Globus pallidus (tissue), 1 donor: ENCODE results near the gene PPP1R12B.
"Not testable (repeated sequence)": the region's sequence is repeated elsewhere in the genome, so short reads cannot be mapped to it uniquely, and the experiment has no call there.

Experiments
- DNase-seq: peaks from one replicate; pipeline ENCODE4 v3.0.0-alpha.2; 2015; ENCODE audit warnings: low spot score

The PPP1R12B gene

DNA sequence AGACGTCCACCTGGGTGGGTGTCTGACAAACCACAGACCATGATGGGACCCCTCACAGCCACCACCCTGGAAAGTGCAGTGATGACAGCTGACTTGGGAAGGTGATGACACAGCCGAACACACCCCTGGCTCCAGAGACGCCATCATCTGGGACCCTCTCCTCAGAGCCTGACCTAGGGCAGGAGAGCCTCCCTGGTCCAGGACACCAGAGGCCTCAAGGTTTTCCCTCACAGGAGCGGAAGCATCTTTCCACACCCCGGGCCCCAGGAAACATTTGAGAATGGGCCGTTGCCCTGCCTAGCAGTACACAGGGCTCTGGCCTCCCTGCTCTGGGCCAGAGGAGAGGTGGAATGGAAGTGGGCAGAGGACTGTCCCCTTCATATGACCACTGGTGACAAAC is 282.0 kb downstream of the PPP1R12B start:
- no peak for DNase-seq

DNA sequence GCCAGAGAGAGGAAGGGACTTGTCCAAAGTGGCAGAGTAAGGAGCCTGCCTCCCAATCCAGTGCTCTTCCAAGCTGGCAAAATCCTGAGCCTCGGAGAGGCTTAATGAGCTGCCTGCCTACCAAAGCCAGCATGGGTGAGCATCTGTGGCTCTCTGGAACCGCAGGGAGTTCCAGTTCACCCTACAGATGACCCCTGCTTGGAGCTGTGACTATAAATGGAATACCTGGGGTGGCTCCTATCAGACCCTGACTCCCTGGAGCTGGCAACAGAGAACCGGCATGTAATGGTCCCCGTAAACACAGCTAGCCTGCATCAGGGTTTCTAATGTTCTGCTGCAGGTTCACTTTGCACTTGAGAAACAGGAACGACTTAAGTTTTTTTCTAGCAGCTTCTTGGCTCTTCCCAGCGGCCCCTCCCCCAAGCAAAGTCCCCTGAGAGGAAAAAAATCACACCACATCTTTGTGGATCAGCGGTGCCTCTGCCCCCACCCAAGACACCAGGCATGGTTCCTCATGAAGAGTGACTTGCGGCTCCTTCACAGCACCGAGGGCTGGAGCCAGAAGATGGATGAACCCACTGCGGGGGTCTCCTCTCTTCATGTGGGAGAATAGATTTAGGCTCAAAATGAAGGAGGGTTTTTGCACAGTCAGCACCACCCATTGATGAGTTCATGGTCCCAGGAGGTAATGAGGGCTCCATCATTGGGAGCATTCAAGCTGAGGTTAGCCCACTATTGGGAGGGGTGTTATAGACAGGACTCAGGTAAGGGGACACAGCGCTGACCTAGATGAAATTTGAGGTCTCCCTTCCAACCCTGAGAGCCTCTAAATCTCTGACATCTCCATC is 282.8 kb downstream of the PPP1R12B start:
- DNase-seq: no peak

DNA sequence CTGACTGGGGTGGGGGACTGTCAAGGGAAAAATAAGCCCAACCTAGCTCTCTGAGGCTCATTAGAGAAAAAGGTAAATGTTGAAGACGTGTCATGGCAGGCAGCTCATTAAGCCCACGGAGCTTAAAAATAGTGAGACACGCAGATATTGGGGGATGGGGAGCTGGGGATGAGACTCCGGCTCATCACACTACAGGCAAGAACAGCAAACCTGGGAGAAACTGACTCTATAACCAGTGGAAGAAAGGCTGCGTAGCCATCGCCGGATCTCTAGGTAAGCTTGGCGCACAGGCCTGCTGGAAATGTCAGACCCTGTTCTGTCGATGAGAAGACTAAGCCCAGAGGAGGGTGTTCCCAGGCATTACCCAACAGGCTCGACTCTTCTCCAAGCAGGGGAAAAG is 283.7 kb downstream of the PPP1R12B start:
- DNase-seq: no peak

DNA sequence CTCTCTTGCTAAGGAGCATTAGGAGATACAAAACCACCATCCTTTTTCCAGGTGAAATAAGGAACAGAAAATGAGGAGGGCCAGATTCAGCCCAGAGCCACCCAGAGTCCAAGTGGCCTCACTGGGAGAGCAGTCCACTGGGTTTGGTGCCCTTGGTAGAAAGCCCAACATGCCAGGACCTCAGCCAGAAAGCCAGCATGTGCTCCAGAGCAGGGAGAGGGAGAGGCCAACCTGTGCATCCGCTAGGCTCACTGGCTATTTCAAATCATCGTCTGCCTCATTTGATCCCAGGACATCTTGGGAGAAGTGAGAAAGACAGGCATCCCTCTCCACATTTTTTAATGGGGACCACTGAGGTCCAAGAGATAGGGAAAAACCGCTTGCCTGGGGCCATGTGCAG is 287.7 kb downstream of the PPP1R12B start:
- DNase-seq: not testable (repeated sequence)

DNA sequence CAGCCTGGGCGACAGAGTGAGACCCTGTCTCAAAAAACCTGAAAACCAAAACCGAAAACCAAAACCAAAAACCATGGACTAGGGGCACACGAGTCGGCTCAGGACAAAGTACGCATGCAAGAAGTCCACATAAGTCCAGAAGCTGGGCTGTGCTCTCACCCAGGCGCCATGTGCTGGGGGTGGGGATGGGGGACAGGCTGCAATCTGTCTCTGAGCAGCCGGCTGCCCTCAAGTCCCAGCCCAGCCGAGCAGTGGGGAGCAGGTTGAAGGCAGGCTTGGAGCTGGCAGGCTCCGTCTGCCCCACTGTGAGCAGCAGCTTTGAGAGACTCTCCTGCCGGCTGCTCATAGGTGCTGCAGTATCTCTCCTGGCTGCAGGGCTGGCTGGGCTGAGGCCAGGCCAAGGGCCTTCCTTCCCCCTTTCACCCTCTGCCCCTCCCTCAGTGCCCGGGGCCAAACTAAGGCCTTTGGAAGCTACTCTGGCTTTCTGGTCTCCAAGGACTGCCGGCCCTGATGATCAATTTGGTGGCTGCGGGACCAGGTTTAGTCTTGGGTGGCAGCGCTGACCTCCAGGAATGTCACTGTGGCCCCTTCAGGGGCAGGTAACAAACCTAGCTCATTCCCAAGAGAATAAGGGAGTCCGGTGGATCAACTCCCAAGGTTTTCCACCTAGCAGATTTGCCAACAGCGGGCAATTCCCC is 289.0 kb downstream of the PPP1R12B start:
- DNase-seq: not testable (repeated sequence)

DNA sequence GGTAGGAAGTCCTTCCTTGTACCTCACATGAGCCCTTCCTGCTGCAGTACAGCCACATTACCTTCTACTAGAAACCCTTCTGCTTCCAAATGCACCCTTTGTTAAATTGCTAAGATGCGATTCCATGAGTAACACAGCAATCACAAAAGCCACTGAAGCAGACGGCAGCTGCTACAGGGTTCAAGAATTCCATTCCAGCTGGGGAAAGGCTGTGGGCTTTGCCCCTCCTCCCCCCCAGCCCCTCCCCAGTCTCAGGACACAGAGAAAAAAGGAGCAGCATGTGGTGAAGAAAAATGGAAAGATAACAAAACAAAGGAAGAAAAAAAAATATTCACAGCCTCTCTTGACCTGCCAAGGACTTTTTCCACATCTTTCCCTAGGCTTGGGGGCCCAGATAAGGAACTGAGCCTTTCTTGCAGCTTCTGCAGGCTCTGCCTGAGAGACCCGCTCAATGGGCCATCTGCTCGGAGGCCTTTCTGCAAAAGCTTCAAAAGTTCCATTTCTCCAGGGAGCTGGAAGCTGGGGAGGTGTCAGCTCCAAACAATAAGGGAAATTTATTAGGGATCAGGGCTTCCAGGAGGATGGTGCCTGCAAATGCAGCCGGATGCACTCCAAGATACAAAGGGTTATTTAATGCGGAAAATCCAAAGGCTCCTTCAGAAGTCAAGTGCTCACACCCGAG is 289.7 kb downstream of the PPP1R12B start:
- DNase-seq: no peak

DNA sequence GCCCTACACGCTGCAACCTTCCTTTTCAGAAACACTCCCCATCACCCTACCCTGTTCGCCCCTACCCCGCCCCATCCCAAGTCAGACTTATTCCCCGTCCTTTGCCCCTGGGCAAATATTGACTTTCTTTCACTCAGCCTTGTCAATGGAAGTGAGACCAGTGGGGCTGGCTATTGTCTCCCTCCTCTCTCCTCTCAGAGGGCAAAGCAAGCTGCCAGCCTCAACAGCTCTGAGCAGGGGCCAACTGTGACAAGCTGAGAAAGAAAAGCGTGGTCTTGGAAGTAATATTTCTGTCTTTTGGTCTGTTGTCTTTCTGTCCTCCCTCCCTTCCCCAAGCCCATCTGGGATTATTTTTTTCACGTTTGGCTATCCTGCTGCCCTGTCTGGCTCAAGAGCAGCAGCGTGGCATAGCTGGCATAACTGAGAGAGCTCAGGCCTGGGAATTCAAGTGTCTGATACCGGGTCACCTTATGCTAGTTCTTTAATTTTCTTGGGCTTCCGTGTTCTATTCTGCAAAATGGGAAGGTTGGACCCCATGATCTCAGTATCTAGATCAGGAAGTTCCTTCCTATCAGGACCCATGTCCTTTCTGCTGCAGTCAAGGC is 290.3 kb downstream of the PPP1R12B start:
- DNase-seq: not testable (repeated sequence)

DNA sequence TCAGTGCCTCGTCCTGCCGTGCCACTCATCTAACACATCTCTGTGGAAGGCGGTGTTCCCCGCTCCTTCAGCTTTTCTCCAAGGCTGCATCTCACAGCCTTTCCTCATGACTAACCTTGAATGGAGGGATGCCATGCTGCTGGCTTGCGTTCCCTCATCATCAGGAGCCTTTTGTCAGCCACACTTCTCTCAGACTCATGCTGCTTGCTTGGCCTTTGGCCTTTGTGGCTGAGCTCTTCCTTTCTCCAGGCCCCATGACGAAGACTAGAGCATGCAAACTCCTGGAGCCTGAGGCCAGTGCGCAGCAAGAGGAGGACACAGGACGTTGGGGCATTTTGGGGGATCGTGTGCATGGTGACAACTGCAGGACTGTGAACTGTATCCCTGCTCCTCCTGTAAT is 291.0 kb downstream of the PPP1R12B start:
- DNase-seq: no peak

DNA sequence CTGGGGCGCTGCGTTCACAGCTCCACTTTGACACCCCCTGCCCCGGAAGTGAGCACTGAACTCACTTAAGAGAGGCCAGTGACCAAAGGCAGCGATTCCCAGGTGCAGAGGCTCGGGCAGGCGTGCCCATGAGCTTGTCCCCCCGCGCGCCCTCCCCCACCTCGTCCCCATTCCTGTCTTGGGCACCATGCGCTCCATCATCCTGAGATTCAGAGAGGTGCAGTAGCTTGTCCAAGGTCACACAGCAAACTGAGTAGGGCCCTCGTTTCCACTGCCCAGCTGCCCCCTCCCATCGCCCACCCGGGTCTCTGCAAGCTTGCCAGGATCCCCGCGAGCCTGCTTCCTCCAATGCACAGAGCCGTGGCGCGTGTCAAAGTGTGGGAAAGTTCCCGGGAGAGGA is 293.7 kb downstream of the PPP1R12B start:
- DNase-seq: no peak
